Measurements from ENCODE around the gene NOP56.

GRCh38 chr20:2706688-2707352 lies 54.4 kb downstream of the NOP56 start:
- TF ChIP-seq CTCF (IDR thresholded peaks at IDR 0.05; ENCODE audit: borderline replicate concordance, extremely low read depth, low read length, poor library complexity, severe bottlenecking) (no peak), EZH2 (IDR thresholded peaks at IDR 0.05; ENCODE audit: borderline replicate concordance, low read depth, low read length, severe bottlenecking) (no peak)
